OCI-LY3 (cell line): ENCODE measurements around the gene ARHGEF16.

Source experiments
- CTCF ChIP-seq: fragments of 200-600, 300-600 bp; sonication (generic); IDR thresholded peaks from 2 replicates; pipeline ENCODE4 v1.5.1; 2014; ENCODE audit warnings: antibody characterized with exemption, low read length, low read depth
- EZH2phosphoT487 ChIP-seq: fragments of 200-600 bp; shearing (Covaris generic); IDR thresholded peaks from 2 replicates; pipeline ENCODE4 v1.6.1; 2018; ENCODE audit warnings: antibody characterized with exemption, mixed run types, low read depth

- TF ChIP-seq CTCF = no peak
- no peak for TF ChIP-seq EZH2phosphoT487
These were observed 12.1 kb downstream of the ARHGEF16 start for GRCh38 chr1:3466366-3467075.
